ENCODE measurements around the gene DNMT1. TPM values are rescaled to one million over a fixed set of nuclear protein-coding genes. Genes with fewer than 3 reads are reported as not detected.
A peak's percentile ranks its signal among the peaks of the same experiment; 100 is the strongest.

The DNMT1 gene
- total RNA-seq, 4 donors from 2014 or later = 23.3 to 122 (median 42.0) TPM

DNA sequence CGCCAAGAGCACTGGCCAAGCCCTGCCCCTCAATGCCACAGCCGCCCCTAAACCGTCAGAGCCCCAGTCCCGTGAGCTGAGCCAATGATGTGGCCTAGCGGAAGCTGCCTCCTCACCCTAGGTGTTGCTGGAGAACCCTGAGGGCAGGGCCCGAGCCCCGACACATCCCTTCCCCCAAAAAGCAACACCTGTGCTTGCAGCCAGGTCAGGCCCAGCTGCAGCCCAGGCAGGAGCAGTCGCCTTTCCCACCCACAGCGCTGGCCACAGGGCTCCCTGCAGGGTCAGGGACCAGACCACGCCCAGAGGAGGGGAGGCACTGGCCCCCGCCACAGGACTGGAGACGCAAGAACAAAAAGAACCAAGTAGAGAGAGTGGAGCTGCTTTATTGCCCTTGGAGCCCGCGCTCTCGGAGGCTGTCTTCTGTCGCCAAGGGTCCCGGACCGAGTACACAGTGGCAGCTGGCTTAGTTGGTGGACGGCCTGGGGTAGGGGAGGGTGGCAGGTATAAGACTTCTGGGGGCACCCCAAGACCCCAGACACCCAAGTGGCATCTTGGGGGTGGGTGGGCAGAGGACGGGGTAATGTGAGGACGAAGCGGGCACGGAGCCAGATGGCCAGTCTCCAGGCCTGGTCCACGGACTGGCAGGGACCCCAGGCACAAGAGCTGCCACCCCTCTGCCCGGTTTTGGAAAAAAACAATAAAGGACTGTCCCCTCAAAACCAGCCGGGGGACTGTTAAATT, 79.9 kb downstream of the DNMT1 start:
- in situ Hi-C loops (cut with MboI; ENCODE audit: low pct_ligation_motif_present in 1 of 4, low pct_unique_long_range_greater_than_20kb in 1 of 4, low sequenced_read_pairs in 3 of 4) = loop anchor here in 1 of 4 donors (25.0 kb wide), 1 partner anchor 122 kb away; the partner anchor contains the start of gene S1PR2
- TF ChIP-seq POLR2A (IDR thresholded peaks at IDR 0.05) (no peak), EP300 (IDR thresholded peaks at IDR 0.05; ENCODE audit: low read depth) (no peak), POLR2AphosphoS5 (IDR thresholded peaks at IDR 0.05) (peak in 1 of 3 donors; percentile 21)
- TF ChIP-seq, protein P1, sequence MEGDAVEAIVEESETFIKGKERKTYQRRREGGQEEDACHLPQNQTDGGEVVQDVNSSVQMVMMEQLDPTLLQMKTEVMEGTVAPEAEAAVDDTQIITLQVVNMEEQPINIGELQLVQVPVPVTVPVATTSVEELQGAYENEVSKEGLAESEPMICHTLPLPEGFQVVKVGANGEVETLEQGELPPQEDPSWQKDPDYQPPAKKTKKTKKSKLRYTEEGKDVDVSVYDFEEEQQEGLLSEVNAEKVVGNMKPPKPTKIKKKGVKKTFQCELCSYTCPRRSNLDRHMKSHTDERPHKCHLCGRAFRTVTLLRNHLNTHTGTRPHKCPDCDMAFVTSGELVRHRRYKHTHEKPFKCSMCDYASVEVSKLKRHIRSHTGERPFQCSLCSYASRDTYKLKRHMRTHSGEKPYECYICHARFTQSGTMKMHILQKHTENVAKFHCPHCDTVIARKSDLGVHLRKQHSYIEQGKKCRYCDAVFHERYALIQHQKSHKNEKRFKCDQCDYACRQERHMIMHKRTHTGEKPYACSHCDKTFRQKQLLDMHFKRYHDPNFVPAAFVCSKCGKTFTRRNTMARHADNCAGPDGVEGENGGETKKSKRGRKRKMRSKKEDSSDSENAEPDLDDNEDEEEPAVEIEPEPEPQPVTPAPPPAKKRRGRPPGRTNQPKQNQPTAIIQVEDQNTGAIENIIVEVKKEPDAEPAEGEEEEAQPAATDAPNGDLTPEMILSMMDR (IDR thresholded peaks at IDR 0.05) = no peak
- Histone ChIP-seq H3K4me1 (peaks cover 8 to 18% (median 13%) of the 10 kb centered on the region in 4 donors), H3K4me3 (no peak overlapping the region), H3K9me3 (no peaks in the 10 kb centered on the region), H3K27me3 (no peaks in the 10 kb centered on the region), H3K36me3 (peaks cover 0 to 37% (median 9%) of the 10 kb centered on the region in 4 donors), H3K27ac (no peak overlapping the region)
- intact Hi-C loops (cut with DNase I; ENCODE audit: low total_unique reads) = loop anchor here (10.0 kb wide), 1 partner anchor 120 kb away; the partner anchor contains the start of gene S1PR2
- 79 to 100% methylated on average over 1 to 23 of the region's 26 CpGs for WGBS, 2 donors (ENCODE audit: low coverage in 1 of 2)
- DNase-seq = no peak

DNA sequence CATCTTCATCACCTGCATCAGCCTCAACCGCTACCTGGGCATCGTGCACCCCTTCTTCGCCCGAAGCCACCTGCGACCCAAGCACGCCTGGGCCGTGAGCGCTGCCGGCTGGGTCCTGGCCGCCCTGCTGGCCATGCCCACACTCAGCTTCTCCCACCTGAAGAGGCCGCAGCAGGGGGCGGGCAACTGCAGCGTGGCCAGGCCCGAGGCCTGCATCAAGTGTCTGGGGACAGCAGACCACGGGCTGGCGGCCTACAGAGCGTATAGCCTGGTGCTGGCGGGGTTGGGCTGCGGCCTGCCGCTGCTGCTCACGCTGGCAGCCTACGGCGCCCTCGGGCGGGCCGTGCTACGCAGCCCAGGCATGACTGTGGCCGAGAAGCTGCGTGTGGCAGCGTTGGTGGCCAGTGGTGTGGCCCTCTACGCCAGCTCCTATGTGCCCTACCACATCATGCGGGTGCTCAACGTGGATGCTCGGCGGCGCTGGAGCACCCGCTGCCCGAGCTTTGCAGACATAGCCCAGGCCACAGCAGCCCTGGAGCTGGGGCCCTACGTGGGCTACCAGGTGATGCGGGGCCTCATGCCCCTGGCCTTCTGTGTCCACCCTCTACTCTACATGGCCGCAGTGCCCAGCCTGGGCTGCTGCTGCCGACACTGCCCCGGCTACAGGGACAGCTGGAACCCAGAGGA, 80.6 kb downstream of the DNMT1 start:
- Histone ChIP-seq H3K4me1 (peaks cover 7 to 15% (median 12%) of the 10 kb centered on the region in 4 donors), H3K9me3 (no peaks in the 10 kb centered on the region), H3K4me3 (no peak overlapping the region), H3K27me3 (no peaks in the 10 kb centered on the region), H3K27ac (no peak overlapping the region), H3K36me3 (peaks cover 0 to 44% (median 12%) of the 10 kb centered on the region in 4 donors)
- 88% methylated on average over 30 of the region's 43 CpGs; no CpG with 5 or more reads in 1 of the 2 donors for WGBS, 2 donors (ENCODE audit: low coverage in 1 of 2)
- intact Hi-C loops (cut with DNase I; ENCODE audit: low total_unique reads) = loop anchor here (10.0 kb wide), 1 partner anchor 121 kb away; the partner anchor contains the start of gene S1PR2
- DNase-seq = no peak
- TF ChIP-seq, protein P1 (IDR thresholded peaks at IDR 0.05) = no peak
- TF ChIP-seq EP300 (IDR thresholded peaks at IDR 0.05; ENCODE audit: low read depth) = no peak
- TF ChIP-seq POLR2A (IDR thresholded peaks at IDR 0.05) = peak; percentile 1
- peak in 1 of 3 donors; percentile 21 for TF ChIP-seq POLR2AphosphoS5 (IDR thresholded peaks at IDR 0.05)
- in situ Hi-C loops (cut with MboI; ENCODE audit: low pct_ligation_motif_present in 1 of 4, low pct_unique_long_range_greater_than_20kb in 1 of 4, low sequenced_read_pairs in 3 of 4) = loop anchor here in 1 of 4 donors (25.0 kb wide), 1 partner anchor 123 kb away; the partner anchor contains the start of gene S1PR2

DNA sequence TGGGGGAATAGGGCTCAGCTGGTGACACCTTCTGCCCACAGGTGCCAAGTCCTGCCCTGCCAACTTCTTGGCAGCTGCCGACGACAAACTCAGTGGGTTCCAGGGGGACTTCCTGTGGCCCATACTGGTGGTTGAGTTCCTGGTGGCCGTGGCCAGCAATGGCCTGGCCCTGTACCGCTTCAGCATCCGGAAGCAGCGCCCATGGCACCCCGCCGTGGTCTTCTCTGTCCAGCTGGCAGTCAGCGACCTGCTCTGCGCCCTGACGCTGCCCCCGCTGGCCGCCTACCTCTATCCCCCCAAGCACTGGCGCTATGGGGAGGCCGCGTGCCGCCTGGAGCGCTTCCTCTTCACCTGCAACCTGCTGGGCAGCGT, 81.2 kb downstream of the DNMT1 start:
- intact Hi-C loops (cut with DNase I; ENCODE audit: low total_unique reads) = loop anchor here (10.0 kb wide), 1 partner anchor 121 kb away; the partner anchor contains the start of gene S1PR2
- H3K4me3 ChIP-seq = no peak overlapping the region
- H3K36me3 ChIP-seq = peaks cover 0 to 46% (median 13%) of the 10 kb centered on the region in 4 donors
- peak overlapping the region in 2 of 4 donors; percentile 5 to 49 for H3K27ac ChIP-seq
- H3K4me1 ChIP-seq = peaks cover 2 to 10% (median 6%) of the 10 kb centered on the region in 4 donors
- TF ChIP-seq, protein P1 (IDR thresholded peaks at IDR 0.05) = no peak
- no peak for TF ChIP-seq POLR2A (IDR thresholded peaks at IDR 0.05)
- TF ChIP-seq POLR2AphosphoS5 (IDR thresholded peaks at IDR 0.05) = no peak
- no peak for TF ChIP-seq EP300 (IDR thresholded peaks at IDR 0.05; ENCODE audit: low read depth)
- no peaks in the 10 kb centered on the region for H3K9me3 ChIP-seq
- in situ Hi-C loops (cut with MboI; ENCODE audit: low pct_ligation_motif_present in 1 of 4, low pct_unique_long_range_greater_than_20kb in 1 of 4, low sequenced_read_pairs in 3 of 4) = loop anchor here in 1 of 4 donors (25.0 kb wide), 1 partner anchor 124 kb away; the partner anchor contains the start of gene S1PR2
- 77% methylated on average over 13 of the region's 19 CpGs; no CpG with 5 or more reads in 1 of the 2 donors for WGBS, 2 donors (ENCODE audit: low coverage in 1 of 2)
- no peak for DNase-seq
- H3K27me3 ChIP-seq = no peaks in the 10 kb centered on the region

Data from transverse colon (tissue), 4 donors.